GM18526 (cell line): ENCODE measurements around the gene NUDCD3.

ENCODE experiments used
- POLR2A ChIP-seq: IDR thresholded peaks from 3 replicates; pipeline ENCODE4 v1.6.1; 2011; ENCODE audit not compliant: insufficient read length; ENCODE audit errors: extremely low read depth

Gene NUDCD3

GRCh38 chr7:44447874-44448425 lies 42.5 kb downstream of the NUDCD3 start:
- TF ChIP-seq POLR2A = no peak

DNA sequence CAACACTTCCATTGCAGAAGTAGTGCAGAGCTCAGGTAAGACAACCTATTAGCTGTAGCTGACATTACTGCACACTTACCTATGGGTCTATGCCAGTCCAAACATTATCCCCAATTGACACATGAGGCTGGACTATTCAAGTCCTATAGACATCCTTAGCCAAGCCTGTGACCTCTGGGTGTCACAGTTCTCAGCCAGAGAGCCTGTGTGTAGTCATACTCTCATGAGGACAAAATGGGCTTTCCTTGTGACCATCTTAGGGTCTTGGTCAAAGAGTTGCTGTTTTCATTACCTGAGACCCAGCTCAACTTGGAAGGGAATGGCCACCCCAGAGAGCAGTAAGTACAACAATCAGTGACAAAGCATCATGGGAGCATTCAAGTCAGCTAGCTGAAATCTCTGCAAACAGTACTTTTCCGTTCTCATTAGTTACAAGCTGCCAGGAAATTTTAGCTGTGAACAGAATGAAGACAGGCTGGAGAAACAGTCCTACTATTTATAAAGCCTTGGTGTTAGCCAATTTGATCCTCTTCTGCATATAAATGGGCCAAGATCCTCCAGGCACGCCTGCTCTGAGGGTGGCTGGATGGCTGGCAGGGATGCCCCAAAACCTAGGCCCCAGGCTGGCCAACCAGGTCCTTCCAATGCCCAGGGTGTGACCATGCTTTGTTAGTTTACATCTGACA lies 44.3 kb downstream of the NUDCD3 start:
- TF ChIP-seq POLR2A = no peak

DNA sequence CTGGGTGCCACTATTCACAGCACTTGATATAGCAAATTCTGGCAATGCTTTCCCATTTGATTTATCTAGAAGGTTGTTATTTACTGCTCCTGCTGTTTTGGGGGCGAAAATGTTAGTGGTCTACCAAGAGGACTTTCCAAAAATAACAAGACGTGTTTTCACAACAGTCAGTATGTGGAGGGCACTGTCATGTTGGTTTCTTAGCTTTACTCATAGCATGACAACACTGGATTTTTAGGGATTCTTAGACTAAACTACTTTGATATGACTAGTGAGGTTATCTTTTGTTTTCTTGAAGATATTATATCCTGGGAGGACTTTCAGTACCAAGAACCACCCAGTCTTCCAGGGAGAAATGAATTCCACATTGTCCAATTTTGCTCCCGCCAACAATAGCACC lies 49.4 kb downstream of the NUDCD3 start:
- TF ChIP-seq POLR2A = no peak

GRCh38 chr7:44440577-44441078 lies 49.8 kb downstream of the NUDCD3 start:
- no peak for TF ChIP-seq POLR2A

DNA sequence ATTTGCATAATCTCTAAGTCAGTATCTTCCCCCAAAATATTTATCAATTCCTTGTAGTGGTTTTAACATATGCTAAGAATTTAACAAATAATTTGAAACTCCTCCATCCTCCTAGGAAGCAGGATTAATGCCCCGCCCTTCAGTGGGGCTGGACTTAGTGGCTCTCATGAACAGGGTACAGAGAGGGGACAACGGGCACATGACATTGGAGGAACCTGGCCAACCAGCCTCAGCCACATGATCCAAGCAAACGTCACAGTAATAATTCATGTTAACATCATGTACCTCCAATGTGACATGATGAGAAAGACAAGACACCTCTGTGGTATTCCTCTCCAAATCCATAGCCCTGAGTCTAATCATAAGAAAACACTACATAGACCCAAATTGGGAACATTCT lies 50.5 kb downstream of the NUDCD3 start:
- TF ChIP-seq POLR2A = no peak

GRCh38 chr7:44438816-44439215 lies 51.6 kb downstream of the NUDCD3 start:
- no peak for TF ChIP-seq POLR2A

GRCh38 chr7:44434201-44434600 lies 56.3 kb downstream of the NUDCD3 start:
- no peak for TF ChIP-seq POLR2A

DNA sequence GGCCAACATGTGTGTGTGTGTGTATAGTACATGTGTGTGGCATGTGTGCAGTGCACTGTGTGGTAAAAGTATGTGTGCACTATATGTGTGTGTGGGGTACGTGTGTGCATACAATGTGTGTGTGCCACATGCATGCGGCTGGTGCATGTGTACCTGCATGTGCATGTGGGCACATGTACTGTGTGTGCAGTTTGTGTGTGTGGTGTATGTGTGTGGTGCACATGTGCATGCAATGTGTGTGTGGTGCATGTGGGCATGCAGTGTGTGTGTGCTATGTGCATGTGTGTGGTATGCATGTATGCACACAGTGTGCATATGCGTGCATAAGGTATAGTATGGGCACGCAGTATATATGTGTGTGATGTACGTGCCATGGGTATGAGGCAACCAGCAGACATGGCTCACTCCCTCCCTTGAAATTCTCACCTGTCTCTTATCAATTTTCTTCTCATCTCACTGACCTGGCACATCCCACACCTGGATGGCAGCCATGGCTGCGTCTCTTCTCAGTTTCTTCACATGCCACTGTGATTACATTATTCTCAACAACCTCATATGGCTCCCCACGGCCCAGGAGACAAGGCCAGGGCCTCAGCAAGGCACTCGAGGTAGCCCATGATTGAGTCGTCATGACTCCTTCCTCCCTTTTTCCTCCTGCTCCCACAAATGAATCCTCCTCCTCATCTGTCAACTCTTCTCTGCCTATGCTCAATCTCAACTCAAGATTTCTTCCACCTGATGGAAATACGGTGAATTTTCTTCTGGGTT lies 57.0 kb downstream of the NUDCD3 start:
- TF ChIP-seq POLR2A = no peak

DNA sequence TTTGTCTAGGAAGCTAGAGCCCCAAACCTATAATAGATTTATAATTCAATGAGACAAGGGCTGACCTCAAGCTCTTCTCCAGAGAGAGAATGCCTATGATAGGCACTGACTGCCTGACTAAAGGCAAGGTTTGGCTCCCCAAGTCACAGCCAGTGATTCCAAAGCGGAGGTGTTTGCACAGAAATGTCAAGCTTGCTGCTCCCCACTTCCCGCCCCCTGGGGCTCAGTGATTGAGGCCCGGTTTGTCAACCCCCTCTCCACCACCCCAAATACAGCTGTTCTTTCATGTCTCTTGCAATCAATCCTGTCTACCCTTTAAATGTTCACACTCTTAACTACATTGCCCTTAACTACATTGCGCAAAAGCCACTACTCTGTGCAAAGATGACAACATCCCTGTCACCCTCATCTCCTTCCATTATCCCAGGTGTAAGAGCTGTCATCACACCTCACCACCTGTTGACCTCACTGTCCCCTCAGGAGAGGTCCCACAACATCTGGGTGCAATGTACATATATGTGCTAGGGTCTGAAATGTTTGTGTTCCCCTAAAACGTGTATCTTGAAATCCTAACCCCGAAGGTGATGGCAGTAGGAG lies 58.0 kb downstream of the NUDCD3 start:
- no peak for TF ChIP-seq POLR2A

GRCh38 chr7:44431091-44431608 lies 59.3 kb downstream of the NUDCD3 start:
- no peak for TF ChIP-seq POLR2A

DNA sequence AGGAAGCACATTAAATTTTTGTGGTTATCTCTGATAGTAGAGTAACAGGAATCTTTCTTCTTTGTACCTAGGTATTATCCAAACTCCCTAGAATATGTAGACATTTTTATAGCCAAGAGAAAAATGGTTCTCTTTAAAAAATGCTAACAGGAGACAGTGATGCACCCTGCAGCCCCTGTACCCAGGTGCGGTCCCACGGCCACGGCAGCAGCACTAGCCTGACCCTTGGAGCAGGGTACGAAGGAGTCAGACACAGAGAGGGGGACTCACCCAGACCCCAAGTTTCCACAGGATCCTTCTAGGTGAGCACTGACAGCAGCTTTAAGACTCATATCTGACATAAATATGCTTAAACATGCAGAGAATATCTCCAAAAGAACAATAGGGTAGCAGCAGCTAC lies 60.4 kb downstream of the NUDCD3 start:
- no peak for TF ChIP-seq POLR2A

DNA sequence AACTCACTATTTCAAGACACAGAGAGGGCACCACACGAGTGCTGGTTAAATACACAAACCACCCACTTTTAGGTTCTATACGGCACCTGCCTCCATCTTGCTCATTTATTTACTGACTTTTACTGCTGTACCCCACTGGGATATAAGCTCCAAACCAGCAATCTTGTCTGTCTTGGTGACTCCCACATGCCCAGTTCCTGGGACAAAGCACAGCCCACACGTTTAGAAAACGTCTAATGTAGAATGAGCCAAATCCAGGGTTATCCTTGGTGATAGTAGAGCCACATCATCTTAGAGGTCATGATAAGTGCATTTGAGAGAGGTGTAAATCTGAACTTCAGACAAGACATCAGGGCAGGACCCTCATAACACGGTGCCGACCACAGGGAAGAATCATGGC lies 73.5 kb downstream of the NUDCD3 start:
- no peak for TF ChIP-seq POLR2A

GRCh38 chr7:44415510-44415909 lies 74.9 kb downstream of the NUDCD3 start:
- TF ChIP-seq POLR2A = no peak

GRCh38 chr7:44415047-44415446 lies 75.4 kb downstream of the NUDCD3 start:
- TF ChIP-seq POLR2A = no peak

DNA sequence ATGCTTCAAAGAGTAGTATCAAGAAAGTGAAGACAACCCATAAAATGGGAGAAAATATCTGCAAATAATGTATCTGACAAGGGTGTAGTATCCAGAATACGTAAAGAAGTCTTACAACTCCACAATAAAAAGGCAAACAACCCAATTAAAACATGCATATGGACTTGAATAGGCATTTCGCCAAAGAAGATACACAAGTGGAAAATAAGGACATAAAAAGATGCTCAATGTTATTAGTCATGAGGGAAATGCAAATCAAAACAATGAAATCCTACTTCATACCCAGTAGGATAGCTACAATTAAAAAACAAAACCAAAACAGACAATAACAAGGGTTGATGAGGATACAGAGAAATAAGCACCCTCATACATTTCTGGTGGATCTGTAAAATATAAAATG lies 79.2 kb downstream of the NUDCD3 start:
- no peak for TF ChIP-seq POLR2A

DNA sequence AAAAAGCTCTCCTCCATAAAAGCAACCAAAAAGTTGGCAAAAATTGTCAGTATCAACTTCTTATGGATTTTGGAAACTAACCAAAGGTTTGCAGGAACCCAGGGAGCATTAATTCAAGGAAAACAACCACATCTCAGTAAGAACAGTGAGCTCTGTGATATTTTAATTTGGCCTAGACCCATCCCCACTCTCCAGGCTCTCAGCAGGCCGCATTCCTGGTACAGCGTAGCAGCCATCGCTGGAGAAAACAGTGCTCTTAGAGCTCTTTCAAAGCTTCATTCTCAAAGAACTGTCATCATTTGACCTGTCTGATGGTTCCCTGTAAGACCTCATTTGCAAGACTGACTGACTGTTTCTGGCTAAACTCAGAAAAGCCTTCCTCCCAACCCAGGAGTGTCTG lies 81.9 kb downstream of the NUDCD3 start:
- no peak for TF ChIP-seq POLR2A

DNA sequence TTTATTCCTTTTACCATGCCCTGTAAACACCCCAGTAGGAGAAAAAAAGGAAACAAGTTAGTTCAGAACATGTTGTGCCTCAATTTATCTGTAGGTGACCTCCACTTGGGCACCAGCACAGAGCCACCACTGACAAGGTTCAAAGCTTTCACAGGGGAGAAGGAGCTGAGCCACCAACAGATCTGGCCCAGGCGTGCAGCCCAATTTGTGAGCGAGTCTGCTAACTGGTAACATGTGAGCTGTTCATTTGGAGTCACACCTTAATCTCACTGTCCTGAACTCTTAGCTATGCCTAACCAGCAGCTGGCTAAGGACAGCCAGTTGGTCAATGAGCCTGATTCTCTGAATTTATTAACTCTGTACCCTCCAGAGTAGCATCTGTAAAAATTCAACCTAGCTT lies 86.7 kb downstream of the NUDCD3 start:
- no peak for TF ChIP-seq POLR2A
